GM19043 (cell line): ENCODE data around the gene DPP7.

Experiments used
- ATAC-seq: cut with Tn5 transposase; IDR thresholded peaks from one replicate; pipeline ENCODE4 v1.9.1; 2021; ENCODE audit warnings: low read depth; ENCODE audit not compliant: unreplicated experiment

The DPP7 gene

DNA sequence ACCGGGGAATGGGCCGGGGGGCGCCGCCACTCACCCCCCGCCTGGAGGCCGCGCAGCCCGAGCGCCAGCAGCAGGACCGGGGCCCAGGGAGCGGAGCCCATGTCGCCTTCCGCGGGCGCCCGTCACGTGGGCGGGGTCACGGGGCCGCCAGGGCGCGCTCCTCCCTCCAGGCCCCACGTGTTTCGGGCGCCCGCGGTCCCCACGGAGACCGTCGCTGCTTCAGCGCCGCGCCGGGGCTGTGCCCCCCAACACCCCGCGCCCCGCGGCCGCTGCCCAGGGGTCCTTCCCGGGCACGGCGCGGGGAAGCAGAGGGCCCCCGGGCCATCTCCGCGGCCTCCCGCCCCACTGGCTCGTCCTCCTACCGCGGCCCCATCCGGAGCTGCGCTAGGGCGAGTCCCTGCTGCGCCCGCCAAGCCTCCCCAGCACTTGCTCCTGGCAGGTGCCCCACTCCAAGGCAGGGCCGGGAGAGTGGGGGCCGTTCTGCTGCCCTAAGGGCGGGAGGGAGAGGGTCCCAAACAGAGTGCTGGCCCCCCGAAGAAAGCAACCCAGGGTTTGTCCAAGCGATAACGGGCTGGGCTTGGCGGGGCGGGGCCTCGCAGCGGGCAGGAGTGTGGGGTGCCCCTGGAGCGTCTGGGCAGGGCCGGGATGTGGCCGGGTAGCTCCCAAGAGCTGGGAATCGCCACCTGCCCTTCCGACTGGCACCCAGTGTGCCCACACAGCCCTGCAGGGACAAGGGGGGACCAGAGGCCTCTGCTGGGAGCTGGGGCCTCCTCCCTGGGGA, at the start of gene DPP7:
DPP7 (minus strand) TSS at position 121 of the 781 bp plus-strand sequence; CDS start at position 101, 20 bp downstream.
- peak; percentile 79 for ATAC-seq

DNA sequence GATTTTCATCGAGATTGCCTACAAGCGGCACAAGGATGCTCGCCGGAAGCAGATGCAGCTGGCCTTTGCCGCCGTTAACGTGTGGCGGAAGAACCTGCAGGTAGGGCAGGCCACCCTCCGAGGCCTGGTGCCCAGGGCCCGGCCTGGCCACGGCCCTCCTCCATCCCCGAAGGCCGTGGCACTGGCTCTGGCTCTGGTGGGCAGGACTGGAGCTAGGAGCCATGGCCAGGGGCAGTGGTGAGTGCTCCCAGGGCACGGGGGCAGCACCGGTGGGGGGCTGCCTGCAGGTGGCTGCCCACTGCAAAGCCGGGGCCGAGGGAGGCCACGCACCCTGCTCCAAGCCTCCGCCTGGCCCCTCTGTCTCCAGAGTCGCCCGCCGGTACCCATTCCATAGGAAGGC, 49.3 kb upstream of the DPP7 start:
- ATAC-seq = no peak

DNA sequence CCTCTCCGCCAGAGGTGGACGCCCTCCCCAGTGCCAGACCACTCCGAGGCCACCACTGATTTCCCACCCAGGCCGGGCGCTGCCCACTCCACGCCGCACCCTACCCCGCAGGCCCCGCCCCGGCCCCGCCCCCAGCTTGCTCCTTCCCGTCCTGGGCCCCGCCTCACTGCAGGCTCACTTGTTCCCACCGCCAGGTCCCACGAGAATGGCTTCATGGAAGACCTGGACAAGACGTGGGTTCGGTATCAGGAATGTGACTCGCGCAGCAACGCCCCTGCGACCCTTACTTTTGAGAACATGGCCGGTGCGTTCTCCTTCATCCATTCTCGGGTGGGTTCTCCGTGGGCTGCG, 48.8 kb upstream of the DPP7 start:
- no peak for ATAC-seq

DNA sequence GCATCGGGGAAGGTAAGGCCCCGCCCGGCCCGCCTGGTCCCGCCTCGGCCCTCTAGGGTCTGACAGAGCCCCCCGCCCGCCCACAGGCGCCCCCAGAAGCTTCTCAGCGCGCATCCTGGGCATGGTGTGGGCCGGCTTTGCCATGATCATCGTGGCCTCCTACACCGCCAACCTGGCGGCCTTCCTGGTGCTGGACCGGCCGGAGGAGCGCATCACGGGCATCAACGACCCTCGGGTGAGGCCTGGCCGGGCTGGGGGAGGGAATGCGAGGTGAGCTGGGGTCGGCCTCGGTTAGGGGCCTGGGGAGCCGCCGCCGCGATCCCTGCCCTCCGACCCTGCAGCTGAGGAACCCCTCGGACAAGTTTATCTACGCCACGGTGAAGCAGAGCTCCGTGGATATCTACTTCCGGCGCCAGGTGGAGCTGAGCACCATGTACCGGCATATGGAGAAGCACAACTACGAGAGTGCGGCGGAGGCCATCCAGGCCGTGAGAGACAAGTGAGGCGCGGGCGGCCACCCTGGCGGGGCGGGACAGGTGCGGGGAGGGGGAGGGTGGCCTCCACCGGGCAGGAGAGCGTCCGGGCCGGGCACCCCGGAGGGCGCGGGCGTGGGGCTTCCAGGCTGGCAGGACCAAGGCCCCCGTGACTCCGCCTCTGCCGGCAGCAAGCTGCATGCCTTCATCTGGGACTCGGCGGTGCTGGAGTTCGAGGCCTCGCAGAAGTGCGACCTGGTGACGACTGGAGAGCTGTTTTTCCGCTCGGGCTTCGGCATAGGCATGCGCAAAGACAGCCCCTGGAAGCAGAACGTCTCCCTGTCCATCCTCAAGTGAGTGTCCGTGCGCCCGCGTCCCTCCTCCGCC, 48.2 kb upstream of the DPP7 start:
- no peak for ATAC-seq

DNA sequence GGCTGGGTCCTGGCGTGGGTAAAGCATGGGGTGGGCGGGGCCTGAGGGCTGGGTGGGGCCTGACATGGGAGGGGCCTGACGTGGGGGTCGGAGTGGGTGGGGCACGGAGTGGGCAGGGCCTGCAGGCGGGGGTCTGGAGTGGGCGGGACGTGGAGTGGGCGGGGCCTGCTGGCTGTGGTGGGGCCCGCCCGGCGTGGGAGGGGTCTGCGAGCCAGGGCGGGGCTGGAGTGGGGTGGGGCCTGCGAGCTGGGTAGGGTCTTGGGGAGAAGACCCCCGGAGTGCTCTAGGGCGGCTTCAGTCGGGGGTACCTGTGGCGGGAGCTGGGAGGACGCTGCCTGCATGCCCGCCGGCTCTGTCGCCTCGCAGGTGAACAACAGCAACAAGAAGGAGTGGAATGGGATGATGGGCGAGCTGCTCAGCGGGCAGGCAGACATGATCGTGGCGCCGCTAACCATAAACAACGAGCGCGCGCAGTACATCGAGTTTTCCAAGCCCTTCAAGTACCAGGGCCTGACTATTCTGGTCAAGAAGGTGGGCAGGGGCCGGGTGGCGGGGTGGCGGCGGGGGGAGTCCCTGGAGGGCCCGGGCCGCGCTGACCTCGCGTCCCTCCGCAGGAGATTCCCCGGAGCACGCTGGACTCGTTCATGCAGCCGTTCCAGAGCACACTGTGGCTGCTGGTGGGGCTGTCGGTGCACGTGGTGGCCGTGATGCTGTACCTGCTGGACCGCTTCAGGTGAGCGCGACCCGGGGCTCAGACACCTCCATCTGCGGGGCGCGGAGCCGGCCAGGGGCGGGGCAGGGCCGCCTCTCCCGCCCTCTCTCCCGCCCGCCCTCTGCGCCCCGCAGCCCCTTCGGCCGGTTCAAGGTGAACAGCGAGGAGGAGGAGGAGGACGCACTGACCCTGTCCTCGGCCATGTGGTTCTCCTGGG, 47.3 kb upstream of the DPP7 start:
- ATAC-seq = no peak

DNA sequence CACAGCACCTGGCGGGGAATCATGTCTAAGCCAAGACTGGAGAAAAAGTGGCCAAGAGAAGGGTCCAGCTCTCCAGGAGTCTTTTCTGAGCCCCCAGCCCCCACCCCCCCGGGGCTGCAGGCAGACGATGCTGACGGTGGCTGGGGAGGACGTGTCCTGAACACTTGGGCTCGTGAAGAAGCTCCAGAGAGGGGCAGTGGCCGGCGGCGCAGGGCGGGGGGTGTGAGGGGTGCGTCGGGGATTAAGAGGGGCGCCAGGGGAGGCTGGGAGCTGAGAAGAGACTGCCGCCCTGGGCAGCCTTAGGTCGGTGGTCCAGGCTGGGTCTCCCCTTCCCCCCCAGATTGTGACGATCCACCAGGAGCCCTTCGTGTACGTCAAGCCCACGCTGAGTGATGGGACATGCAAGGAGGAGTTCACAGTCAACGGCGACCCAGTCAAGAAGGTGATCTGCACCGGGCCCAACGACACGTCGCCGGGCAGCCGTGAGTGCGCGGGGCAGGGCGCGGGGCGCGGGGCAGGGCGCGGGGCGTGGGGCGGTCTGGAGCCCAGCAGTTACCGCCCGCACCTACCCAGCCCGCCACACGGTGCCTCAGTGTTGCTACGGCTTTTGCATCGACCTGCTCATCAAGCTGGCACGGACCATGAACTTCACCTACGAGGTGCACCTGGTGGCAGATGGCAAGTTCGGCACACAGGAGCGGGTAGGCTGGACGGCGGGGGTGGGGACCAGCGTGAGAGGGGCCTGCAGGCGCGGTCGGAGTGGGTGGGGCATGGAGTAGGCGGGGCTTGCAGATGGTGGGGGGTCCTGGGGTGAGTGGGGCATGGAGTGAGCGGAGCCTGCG, 46.4 kb upstream of the DPP7 start:
- ATAC-seq = no peak

DNA sequence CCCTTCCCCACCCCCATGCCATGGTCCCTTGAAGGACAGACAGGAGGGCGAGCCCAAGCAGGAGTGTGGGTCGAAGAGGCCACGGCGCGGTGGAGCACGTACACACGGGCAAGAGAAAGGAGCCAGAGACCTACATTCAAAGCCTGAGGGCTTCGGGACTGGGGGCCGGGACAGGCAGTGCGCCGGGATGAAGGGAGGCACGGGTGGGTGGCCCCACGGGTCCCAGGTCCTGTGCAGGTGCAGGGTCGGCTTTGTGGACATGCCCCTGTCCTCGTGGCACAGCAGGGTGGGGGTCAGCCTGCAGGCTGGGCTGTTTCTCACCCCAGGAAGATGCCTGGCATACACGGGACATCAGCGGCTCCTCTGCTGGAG, 45.5 kb upstream of the DPP7 start:
- no peak for ATAC-seq

DNA sequence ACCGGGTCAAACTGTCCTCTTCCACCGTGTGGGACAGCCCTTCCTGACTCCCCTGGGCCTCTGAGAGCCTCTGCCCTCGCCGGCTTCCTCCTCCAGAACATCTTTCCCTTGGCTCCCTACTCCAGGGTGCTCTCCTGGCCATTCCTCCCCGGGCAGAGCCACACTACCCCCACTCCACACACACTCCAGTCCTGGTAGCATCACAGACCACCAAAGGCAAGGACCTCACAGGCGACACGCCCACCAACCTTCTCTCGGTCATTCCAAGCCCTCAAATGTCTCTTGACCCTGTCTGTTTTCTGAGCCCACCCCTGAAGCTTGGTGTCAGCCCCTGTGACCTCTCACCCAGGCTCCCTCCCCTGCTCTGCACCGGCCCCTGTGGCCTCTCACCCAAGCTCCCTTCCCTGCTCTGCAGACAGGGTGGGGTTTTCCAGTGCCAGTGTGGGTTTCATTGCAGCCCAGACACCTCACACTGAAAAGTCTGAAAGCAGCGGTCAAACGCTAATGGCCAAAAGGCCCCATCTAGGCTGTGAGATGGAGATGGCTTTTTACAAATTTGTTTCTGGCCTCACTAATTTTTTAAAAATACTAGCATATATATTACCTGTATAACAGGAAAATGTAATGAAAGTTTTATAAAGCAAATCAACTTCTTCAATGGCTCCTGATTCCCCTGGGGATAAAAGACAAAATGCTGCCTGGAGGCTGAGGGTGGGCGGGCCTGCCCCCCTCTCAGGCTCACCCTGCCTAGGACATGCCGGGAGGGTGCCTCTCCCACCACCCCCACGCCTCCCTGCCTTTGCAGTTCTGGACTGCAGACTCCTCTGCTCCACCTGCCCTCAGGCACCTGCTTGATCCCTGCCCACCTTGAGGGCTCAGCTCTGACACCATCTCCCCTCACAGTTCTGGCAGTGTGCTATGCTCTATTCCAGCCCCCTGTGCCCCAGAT, 44.8 kb upstream of the DPP7 start:
- ATAC-seq = no peak

DNA sequence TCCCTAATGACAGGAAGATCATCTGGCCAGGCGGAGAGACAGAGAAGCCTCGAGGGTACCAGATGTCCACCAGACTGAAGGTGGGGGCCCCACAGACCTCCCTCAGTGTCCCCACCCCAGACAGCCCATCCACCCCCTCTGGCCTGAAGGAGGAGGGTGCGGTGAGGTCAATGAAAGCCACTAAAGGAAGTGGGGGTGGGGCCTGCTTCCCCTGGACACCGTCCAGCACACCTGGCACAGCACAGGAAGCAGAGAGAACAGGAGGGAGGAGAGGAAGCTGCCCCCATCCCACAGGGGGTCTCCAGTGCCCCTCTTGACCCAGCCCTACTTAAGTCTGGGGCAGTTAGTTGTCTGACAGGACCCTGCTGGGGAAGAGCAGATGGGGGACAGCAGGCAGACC, 44.1 kb upstream of the DPP7 start:
- ATAC-seq = no peak

DNA sequence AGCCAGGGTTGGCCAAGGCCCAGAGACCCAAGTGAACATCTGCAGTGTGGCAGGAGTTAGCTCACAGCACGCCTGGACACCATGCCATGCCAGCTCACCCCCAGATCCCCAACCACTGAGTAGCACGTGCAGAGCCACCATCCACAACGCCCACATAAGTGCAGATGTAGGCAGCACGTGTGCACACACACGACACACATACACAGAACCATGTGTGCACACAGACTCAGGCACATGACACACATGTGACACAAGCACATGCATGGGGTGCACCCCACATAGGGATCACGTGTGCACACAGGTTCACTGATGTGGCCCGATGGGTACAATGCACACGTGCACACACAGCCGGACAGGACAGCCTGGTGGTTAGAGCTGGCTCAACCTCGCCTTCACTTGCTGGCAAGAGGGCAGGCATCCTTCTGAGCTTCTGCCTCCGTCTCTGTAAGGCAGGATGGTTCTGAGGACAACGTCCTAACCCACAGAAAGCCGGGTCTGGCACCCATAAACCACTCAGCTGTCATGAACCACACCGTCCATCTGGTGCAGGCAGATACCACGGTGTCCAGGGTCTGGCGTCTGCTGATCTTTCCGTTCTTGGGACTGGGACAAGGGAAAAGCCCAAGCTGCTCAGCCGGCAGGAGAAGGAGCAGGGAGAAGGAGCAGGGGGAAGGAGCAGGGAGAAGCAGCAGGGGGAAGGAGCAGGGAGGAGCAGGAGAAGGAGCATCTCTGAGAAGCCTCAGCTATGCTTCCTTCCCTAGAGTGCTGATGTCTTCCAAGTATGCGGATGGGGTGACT, 43.3 kb upstream of the DPP7 start:
- ATAC-seq = no peak

DNA sequence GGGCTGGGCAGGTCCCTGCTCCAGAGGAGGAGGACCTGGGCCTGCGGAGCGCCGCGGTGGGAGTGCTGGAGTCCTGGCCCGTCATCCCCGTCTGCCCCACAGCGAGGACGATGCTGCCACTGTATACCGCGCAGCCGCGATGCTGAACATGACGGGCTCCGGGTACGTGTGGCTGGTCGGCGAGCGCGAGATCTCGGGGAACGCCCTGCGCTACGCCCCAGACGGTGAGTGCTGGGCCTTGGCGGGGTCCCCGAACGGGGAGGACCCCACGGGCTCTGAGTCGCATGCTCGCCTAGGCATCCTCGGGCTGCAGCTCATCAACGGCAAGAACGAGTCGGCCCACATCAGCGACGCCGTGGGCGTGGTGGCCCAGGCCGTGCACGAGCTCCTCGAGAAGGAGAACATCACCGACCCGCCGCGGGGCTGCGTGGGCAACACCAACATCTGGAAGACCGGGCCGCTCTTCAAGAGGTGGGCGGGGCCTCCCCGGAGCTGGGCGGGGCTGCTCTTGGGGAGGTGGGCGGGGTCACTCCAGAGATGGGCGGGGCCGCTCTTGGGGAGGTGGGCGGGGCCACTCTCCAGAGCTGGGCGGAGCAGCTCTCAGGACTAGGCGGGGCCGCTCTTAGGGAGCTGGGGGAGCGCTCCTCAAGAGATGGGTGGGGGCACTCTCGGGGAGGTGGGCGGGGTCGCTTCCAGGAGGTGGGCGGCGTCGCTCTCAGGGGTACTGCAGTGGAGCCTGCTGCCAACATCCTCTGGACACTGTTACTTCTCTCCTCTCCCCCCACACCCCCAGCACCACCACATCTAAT, 42.2 kb upstream of the DPP7 start:
- ATAC-seq = no peak

DNA sequence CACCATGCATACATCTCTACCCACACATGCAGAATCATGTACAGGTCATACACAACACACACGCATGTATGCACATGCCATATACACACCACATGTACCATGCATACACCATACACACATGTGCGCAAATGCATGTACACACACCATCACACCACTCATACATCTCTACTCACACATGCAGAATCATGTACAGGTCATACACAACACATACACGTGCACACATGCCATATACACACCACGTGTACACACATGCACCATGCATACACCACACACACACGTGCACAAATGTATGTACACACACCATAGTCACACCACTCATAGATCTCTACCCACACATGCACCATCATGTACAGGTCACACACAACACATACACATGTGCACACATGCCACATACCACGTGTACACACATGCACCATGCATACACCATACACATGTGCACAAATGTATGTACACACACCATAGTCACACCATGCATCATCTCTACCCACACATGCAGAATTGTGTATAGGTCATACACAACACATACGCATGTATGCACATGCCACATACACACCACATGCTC, 38.4 kb upstream of the DPP7 start:
- no peak for ATAC-seq

DNA sequence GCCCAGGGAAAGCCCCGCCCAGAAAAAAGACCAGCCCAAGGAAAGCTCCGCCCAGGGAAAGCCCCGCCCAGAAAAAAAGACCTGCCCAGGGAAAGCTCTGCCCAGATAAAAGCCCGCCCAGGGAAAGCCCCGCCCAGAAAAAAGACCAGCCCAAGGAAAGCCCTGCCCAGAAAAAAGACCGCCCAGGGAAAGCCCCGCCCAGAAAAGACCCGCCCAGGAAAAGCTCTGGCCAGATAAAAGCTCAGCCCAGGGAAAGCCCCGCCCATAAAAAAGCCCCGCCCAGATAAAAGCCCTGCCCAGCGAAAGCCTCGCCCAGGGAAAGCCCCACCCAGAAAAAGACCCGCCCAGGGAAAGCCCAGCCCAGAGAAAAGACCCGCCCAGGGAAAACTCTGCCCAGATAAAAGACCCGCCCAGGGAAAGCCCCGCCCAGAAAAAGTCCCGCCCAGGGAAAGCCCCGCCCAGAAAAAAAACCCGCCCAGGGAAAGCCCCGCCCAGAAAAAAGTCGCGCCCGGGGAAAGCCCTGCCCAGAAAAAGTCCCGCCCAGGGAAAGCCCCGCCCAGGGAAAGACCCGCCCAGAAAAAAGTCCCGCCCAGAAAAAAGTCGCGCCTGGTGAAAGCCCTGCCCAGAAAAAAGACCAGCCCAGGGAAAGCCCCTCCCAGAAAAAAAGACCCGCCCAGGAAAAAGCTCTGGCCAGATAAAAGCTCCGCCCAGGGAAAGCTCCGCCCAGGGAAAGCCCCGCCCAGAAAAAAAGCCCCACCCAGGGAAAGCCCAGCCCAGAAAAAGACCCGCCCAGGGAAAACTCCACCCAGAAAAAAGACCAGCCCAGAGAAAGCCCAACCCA, 36.3 kb upstream of the DPP7 start:
- ATAC-seq = peak; percentile 40

DNA sequence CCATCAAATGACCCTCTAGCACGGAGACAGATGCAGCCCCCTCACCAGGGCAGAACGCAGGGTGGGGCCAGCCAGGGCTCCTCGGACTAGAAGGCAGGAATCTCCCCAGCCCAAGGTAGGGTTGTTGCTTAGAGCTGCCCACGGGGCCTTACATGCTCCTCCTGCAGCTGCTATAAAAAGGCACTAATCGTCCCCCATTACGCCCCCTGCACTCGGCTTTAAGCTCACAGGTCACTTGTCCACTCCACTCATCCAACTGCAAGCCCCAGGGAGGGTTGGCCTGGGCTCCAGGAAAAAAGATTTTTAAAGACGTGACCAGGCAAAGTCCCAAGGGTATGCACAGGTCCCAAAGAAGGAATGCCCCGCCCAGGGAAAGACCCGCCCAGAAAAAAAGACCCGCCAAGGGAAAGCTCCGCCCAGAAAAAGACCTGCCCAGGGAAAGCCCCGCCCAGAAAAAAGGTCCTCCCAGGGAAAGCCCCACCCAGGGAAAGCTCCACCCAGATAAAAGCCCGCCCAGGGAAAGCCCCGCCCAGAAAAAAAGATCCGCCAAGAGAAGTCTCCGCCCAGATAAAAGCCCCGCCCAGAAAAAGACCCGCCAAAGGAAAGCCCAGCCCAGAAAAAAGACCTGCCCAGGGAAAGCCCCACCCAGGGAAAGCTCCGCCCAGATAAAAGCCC, 35.5 kb upstream of the DPP7 start:
- ATAC-seq = peak; percentile 15

DNA sequence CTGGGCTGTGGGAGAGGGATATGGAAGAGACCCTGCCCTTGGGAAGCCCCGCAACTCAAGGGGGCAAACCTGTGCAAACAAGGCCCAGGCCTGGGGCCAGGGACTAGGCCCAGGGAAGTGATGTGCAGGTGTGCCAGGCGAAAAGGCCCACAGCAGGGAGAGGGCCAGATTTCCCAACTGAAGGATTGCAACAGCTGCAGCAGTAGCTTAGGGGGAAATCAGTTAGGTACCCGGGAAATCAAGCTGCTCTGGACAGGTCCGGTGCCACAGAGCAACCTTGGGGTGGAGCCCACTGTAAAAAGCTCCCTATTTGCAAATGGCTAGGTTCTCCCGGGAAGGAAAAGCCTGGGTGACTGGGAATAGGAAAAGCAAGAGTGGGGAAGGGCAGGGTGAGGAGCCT, 34.8 kb upstream of the DPP7 start:
- no peak for ATAC-seq

DNA sequence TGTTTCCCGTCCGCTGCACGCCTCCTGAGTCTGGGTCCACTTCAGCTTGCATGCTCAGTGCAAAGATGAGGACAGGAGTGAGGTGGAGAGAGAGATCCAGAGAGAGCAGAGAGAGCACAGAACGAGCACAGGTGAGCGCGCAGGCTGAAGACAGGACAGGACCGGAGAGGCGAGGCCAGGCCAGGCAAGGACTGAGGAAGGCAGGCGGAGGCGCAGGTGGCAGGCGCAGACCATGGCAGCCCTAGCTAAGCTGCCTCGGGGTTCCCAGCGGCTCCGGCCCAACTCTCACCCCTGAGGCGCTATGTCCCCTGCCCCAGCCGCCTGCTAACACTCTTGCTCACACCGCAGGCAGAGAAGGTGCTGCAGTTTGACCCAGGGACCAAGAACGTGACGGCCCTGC, 34.1 kb upstream of the DPP7 start:
- no peak for ATAC-seq
